HEK293T (cell line): ENCODE measurements around the gene ANKH.
"Not testable (repeated sequence)": the region's sequence is repeated elsewhere in the genome, so short reads cannot be mapped to it uniquely, and the experiment has no call there.

Experiments used
- CTCF ChIA-PET: fragments of 350-600 bp; formaldehyde crosslinking; extraction: SDS; loops from one replicate; lab custom pipeline; 2021; ENCODE audit warnings: antibody characterized with exemption, inconsistent platforms; lab: Yijun Ruan, JAX
- POLR2A ChIA-PET: fragments of 350-600 bp; formaldehyde crosslinking; extraction: SDS; loops from one replicate; lab custom pipeline; 2020; ENCODE audit warnings: antibody characterized with exemption, inconsistent platforms; lab: Yijun Ruan, JAX
- DNase-seq: peaks from one replicate; pipeline ENCODE4 v3.0.0; 2012; ENCODE audit warnings: mixed read lengths; ENCODE audit errors: extremely low spot score
- ARNT ChIP-seq: fragments of 450-650 bp; IDR thresholded peaks from 2 replicates; pipeline ENCODE4 v1.6.1; 2017; ENCODE audit warnings: mild to moderate bottlenecking
- BHLHE40 ChIP-seq: fragments of 450-650 bp; IDR thresholded peaks from 2 replicates; pipeline ENCODE4 v1.6.1; 2016; ENCODE audit warnings: mild to moderate bottlenecking, moderate library complexity, borderline replicate concordance
- CTBP1 ChIP-seq: fragments of 450-650 bp; IDR thresholded peaks from 2 replicates; pipeline ENCODE4 v1.6.1; 2016; ENCODE audit warnings: borderline replicate concordance
- ELF4 ChIP-seq: fragments of 450-650 bp; IDR thresholded peaks from 2 replicates; pipeline ENCODE4 v1.6.1; 2017; ENCODE audit warnings: antibody characterized with exemption
- FOXA1 ChIP-seq: fragments of 450-650 bp; IDR thresholded peaks from 2 replicates; pipeline ENCODE4 v1.6.1; 2016; ENCODE audit warnings: mild to moderate bottlenecking
- FOXK2 ChIP-seq: fragments of 450-650 bp; IDR thresholded peaks from 2 replicates; pipeline ENCODE4 v1.6.1; 2016; ENCODE audit warnings: mild to moderate bottlenecking
- FOXM1 ChIP-seq: fragments of 450-650 bp; IDR thresholded peaks from 2 replicates; pipeline ENCODE4 v1.6.1; 2017; ENCODE audit warnings: mild to moderate bottlenecking, borderline replicate concordance
- HDGF ChIP-seq: fragments of 450-650 bp; IDR thresholded peaks from 2 replicates; pipeline ENCODE4 v1.6.1; 2017; ENCODE audit warnings: antibody characterized with exemption, borderline replicate concordance
- L3MBTL2 ChIP-seq: fragments of 450-650 bp; conservative IDR thresholded peaks from 2 replicates; pipeline ENCODE4 v1.6.1; 2016; ENCODE audit warnings: mild to moderate bottlenecking
- LEF1 ChIP-seq: fragments of 450-650 bp; IDR thresholded peaks from 2 replicates; pipeline ENCODE4 v1.6.1; 2017; ENCODE audit warnings: mild to moderate bottlenecking, borderline replicate concordance
- NFRKB ChIP-seq: fragments of 450-650 bp; IDR thresholded peaks from 2 replicates; pipeline ENCODE4 v1.6.1; 2016; ENCODE audit warnings: mild to moderate bottlenecking, moderate library complexity
- PKNOX1 ChIP-seq: fragments of 450-650 bp; IDR thresholded peaks from 2 replicates; pipeline ENCODE4 v1.6.1; 2016
- SP1 ChIP-seq: fragments of 450-650 bp; IDR thresholded peaks from 2 replicates; pipeline ENCODE4 v1.6.1; 2017
- SUZ12 ChIP-seq: fragments of 450-650 bp; IDR thresholded peaks from 2 replicates; pipeline ENCODE4 v1.6.1; 2016; ENCODE audit warnings: mild to moderate bottlenecking
- TARDBP ChIP-seq: fragments of 450-650 bp; IDR thresholded peaks from 2 replicates; pipeline ENCODE4 v1.6.1; 2016
- ZNF384 ChIP-seq: fragments of 450-650 bp; IDR thresholded peaks from 2 replicates; pipeline ENCODE4 v1.6.1; 2016

ANKH gene

GRCh38 chr5:14851597-14851996, 20.0 kb downstream of the ANKH start:
- CTCF ChIA-PET: no interaction called here
- TF ChIP-seq BHLHE40: no peak
- no peak for TF ChIP-seq ZNF384
- DNase-seq: no peak
- POLR2A ChIA-PET: no interaction called here

GRCh38 chr5:14851050-14851419, 20.5 kb downstream of the ANKH start:
- TF ChIP-seq L3MBTL2: no peak
- no peak for TF ChIP-seq ARNT
- TF ChIP-seq NFRKB: no peak
- TF ChIP-seq FOXA1: no peak
- TF ChIP-seq FOXM1: no peak
- TF ChIP-seq SP1: no peak
- TF ChIP-seq HDGF: no peak
- TF ChIP-seq FOXK2: no peak
- TF ChIP-seq SUZ12: no peak
- no peak for TF ChIP-seq BHLHE40
- no peak for TF ChIP-seq ZNF384
- no peak for TF ChIP-seq PKNOX1
- no peak for TF ChIP-seq CTBP1
- TF ChIP-seq TARDBP: no peak
- ChIA-PET CTCF (no interaction called here), POLR2A (no interaction called here)
- no peak for DNase-seq

- no peak for DNase-seq
- CTCF ChIA-PET: no interaction called here
- POLR2A ChIA-PET: no interaction called here
- TF ChIP-seq FOXK2 (no peak), ZNF384 (no peak), SUZ12 (no peak), L3MBTL2 (no peak), ARNT (no peak), HDGF (no peak), SP1 (no peak), PKNOX1 (no peak), LEF1 (no peak), NFRKB (no peak), BHLHE40 (no peak), CTBP1 (no peak), TARDBP (no peak), FOXA1 (no peak), FOXM1 (no peak), ELF4 (no peak)
These were observed 21.0 kb downstream of the ANKH start for GRCh38 chr5:14850419-14851049.

GRCh38 chr5:14849516-14850294, 21.9 kb downstream of the ANKH start:
- no peak for TF ChIP-seq BHLHE40
- TF ChIP-seq FOXA1: no peak
- no peak for TF ChIP-seq PKNOX1
- TF ChIP-seq SP1: no peak
- TF ChIP-seq L3MBTL2: no peak
- TF ChIP-seq FOXM1: no peak
- no peak for TF ChIP-seq ARNT
- no peak for TF ChIP-seq TARDBP
- TF ChIP-seq LEF1: no peak
- no peak for TF ChIP-seq ELF4
- TF ChIP-seq FOXK2: no peak
- no peak for TF ChIP-seq NFRKB
- TF ChIP-seq CTBP1: no peak
- TF ChIP-seq ZNF384: no peak
- CTCF ChIA-PET: no interaction called here

GRCh38 chr5:14848942-14849341, 22.6 kb downstream of the ANKH start:
- CTCF ChIA-PET, POLR2A ChIA-PET, DNase-seq: not testable (repeated sequence)

More at GRCh38 chr5:14849516-14850294, 21.9 kb downstream of the ANKH start:
- POLR2A ChIA-PET: no interaction called here
- no peak for DNase-seq

- no peak for DNase-seq
These were observed 23.2 kb downstream of the ANKH start for GRCh38 chr5:14848385-14848784.

More at GRCh38 chr5:14848385-14848784, 23.2 kb downstream of the ANKH start:
- TF ChIP-seq FOXM1 (no peak), FOXA1 (no peak), NFRKB (no peak), BHLHE40 (no peak), CTBP1 (no peak), HDGF (no peak), SUZ12 (no peak), TARDBP (no peak), ZNF384 (no peak), LEF1 (no peak), SP1 (no peak), ELF4 (no peak), ARNT (no peak)
- POLR2A ChIA-PET: interaction anchor here (0.8 kb wide), 1 partner anchor 107 kb away, joined by 3 read pairs; no protein-coding TSS in a partner anchor
- CTCF ChIA-PET: interaction anchor here (0.6 kb wide), 2 partner anchors 34 to 669 kb away, joined by 3 to 4 read pairs; no protein-coding TSS in a partner anchor
